Measurements from ENCODE around the gene SNX15. TPM values are rescaled to one million over a fixed set of nuclear protein-coding genes. Genes with fewer than 3 reads are reported as not detected.

SNX15 gene
- total and polyA plus RNA-seq, 2 donors (not counting 1 experiment from before 2014, with no cell fraction given), result 26.0 to 28.5 TPM

- Mint-ChIP-seq H3K4me3 (no peak overlapping the region), H3K4me1 (no peaks in the 10 kb centered on the region), H3K27ac (no peak overlapping the region), H3K27me3 (no peaks in the 10 kb centered on the region), H3K9me3 (ENCODE audit: insufficient read depth) (no peaks in the 10 kb centered on the region)
- WGBS (ENCODE audit: insufficient coverage), result 90% methylated on average over 2 of the region's 2 CpGs
- H3K36me3 ChIP-seq (replicated peaks in 1 of 2; ENCODE audit: control extremely low read depth in 1 of 2, control insufficient read depth in 1 of 2, extremely low read depth in 1 of 2, insufficient read depth in 2 of 2, low read length in 1 of 2), result peaks cover 3 to 26% of the 10 kb centered on the region in 2 experiments
- H3K9ac ChIP-seq (ENCODE audit: low read length), result no peak overlapping the region
- ChIA-PET CTCF (no interaction called here), POLR2A (no interaction called here)
- no peak for ATAC-seq (ENCODE audit: low read depth)
- intact Hi-C loops (cut with micrococcal nuclease), result no loop called here
- no peak overlapping the region for H2AFZ ChIP-seq (ENCODE audit: insufficient read depth, low read depth, low read length, poor library complexity, severe bottlenecking)
- no peak for TF ChIP-seq EZH2 (IDR thresholded peaks at IDR 0.05; ENCODE audit: borderline replicate concordance, insufficient read depth, low read depth, low read length, poor library complexity, severe bottlenecking)
- TF ChIP-seq CTCF (IDR thresholded peaks at IDR 0.05), result no peak
- peaks cover 19% of the 10 kb centered on the region for H3K79me2 ChIP-seq (ENCODE audit: control insufficient read depth, insufficient read depth, low read length)
- H3K4me3 ChIP-seq (ENCODE audit: control extremely low read depth in 1 of 5, extremely low read depth in 1 of 5, insufficient read depth in 1 of 5, low read depth in 2 of 5, low read length in 4 of 5), result no peak overlapping the region
- H4K20me1 ChIP-seq (ENCODE audit: control insufficient read depth, insufficient read depth, low read length, poor library complexity, severe bottlenecking), result peaks cover 5% of the 10 kb centered on the region
- H3K9me3 ChIP-seq (ENCODE audit: control extremely low read depth in 1 of 3, control insufficient read depth in 2 of 3, insufficient read depth in 1 of 3, low read length in 2 of 3), result no peaks in the 10 kb centered on the region
- H3K4me1 ChIP-seq (ENCODE audit: control insufficient read depth in 2 of 2, insufficient read depth in 2 of 2, low read length in 2 of 2), result peaks cover 0 to 5% of the 10 kb centered on the region in 2 donors
- no peak overlapping the region for H3K27ac ChIP-seq (ENCODE audit: low read length in 2 of 2)
- no peak for DNase-seq
- no peaks in the 10 kb centered on the region for H3K27me3 ChIP-seq (replicated peaks in 1 of 4; ENCODE audit: control extremely low read depth in 1 of 4, control insufficient read depth in 3 of 4, insufficient read depth in 4 of 4, low read length in 3 of 4)
- H3K4me2 ChIP-seq (replicated peaks; ENCODE audit: low read depth, low read length, poor library complexity, severe bottlenecking), result no peak overlapping the region
These were observed 7.2 kb downstream of the SNX15 start for GRCh38 chr11:65034423-65034822.

GRCh38 chr11:65035579-65035978 is 8.3 kb downstream of the SNX15 start:
- ChIA-PET CTCF (no interaction called here), POLR2A (no interaction called here)
- intact Hi-C loops (cut with micrococcal nuclease), result no loop called here
- Histone ChIP-seq H3K4me3 (ENCODE audit: control extremely low read depth in 1 of 5, extremely low read depth in 1 of 5, insufficient read depth in 1 of 5, low read depth in 2 of 5, low read length in 4 of 5) (no peak overlapping the region), H3K27ac (ENCODE audit: low read length in 2 of 2) (no peak overlapping the region), H4K20me1 (ENCODE audit: control insufficient read depth, insufficient read depth, low read length, poor library complexity, severe bottlenecking) (peaks cover 5% of the 10 kb centered on the region), H3K79me2 (ENCODE audit: control insufficient read depth, insufficient read depth, low read length) (peaks cover 17% of the 10 kb centered on the region), H3K36me3 (replicated peaks in 1 of 2; ENCODE audit: control extremely low read depth in 1 of 2, control insufficient read depth in 1 of 2, extremely low read depth in 1 of 2, insufficient read depth in 2 of 2, low read length in 1 of 2) (peaks cover 3 to 26% of the 10 kb centered on the region in 2 experiments), H3K27me3 (replicated peaks in 1 of 4; ENCODE audit: control extremely low read depth in 1 of 4, control insufficient read depth in 3 of 4, insufficient read depth in 4 of 4, low read length in 3 of 4) (no peaks in the 10 kb centered on the region), H2AFZ (ENCODE audit: insufficient read depth, low read depth, low read length, poor library complexity, severe bottlenecking) (no peak overlapping the region), H3K9me3 (ENCODE audit: control extremely low read depth in 1 of 3, control insufficient read depth in 2 of 3, insufficient read depth in 1 of 3, low read length in 2 of 3) (no peaks in the 10 kb centered on the region), H3K9ac (ENCODE audit: low read length) (no peak overlapping the region), H3K4me2 (replicated peaks; ENCODE audit: low read depth, low read length, poor library complexity, severe bottlenecking) (no peak overlapping the region), H3K4me1 (ENCODE audit: control insufficient read depth in 2 of 2, insufficient read depth in 2 of 2, low read length in 2 of 2) (peaks cover 3 to 11% of the 10 kb centered on the region in 2 donors)
- H3K27me3 Mint-ChIP-seq, result no peaks in the 10 kb centered on the region
- DNase-seq, result no peak
- no peaks in the 10 kb centered on the region for H3K9me3 Mint-ChIP-seq (ENCODE audit: insufficient read depth)
- WGBS (ENCODE audit: insufficient coverage), result 93% methylated on average over 11 of the region's 11 CpGs
- H3K4me1 Mint-ChIP-seq, result peaks cover 2% of the 10 kb centered on the region
- no peak for TF ChIP-seq EZH2 (IDR thresholded peaks at IDR 0.05; ENCODE audit: borderline replicate concordance, insufficient read depth, low read depth, low read length, poor library complexity, severe bottlenecking)
- no peak for TF ChIP-seq CTCF (IDR thresholded peaks at IDR 0.05)
- ATAC-seq (ENCODE audit: low read depth), result no peak
- no peak overlapping the region for H3K27ac Mint-ChIP-seq
- no peak overlapping the region for H3K4me3 Mint-ChIP-seq

All from B cell (primary cell).